ENCODE measurements around the gene DDX41. TPM values are rescaled to one million over a fixed set of nuclear protein-coding genes. Genes with fewer than 3 reads are reported as not detected.

DDX41 gene
- total and polyA plus RNA-seq, 10 of the 15 experiments (the other 5 are each of a cell fraction or from before 2014, with no cell fraction given): 32.7 to 215 (median 93.6) TPM

DNA sequence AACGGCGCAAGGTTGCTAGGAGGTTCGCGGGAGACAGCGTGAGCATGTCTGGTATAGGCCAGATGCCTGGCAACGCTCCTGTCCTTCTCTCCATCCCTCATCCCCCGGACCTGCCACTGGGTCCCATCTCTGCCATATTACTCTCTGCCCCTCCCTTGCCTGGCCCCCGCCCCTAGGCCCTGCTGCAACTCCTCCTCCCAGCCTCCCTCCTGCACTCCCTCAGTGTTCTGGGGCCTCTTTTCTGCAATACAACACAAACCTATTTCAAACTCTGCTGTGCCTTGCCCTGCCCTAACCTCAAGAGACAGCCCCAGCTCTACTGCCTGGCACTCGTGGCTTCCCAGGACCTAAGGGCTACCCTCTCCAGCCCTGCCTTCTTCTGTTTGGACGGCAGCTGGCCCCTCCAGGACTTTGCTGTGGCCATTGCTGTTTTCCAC, 34.4 kb downstream of the DDX41 start:
- in situ Hi-C loops (cut with MboI): no loop called here
- intact Hi-C loops (cut with micrococcal nuclease; ENCODE audit: unreplicated experiment): no loop called here
- Histone ChIP-seq H3K4me2 (ENCODE audit: control insufficient read depth, insufficient read depth) (no peak overlapping the region), H4K20me1 (ENCODE audit: control insufficient read depth, insufficient read depth) (no peaks in the 10 kb centered on the region), H3K9ac (ENCODE audit: control insufficient read depth, insufficient read depth, low read length) (no peak overlapping the region), H2AFZ (ENCODE audit: control insufficient read depth, low read depth, low read length) (no peak overlapping the region), H3K79me2 (ENCODE audit: control insufficient read depth, insufficient read depth, low read length) (no peaks in the 10 kb centered on the region), H3K27ac (ENCODE audit: control insufficient read depth, insufficient read depth) (no peak overlapping the region), H3K4me3 (no peak overlapping the region), H3K27me3 (replicated peaks in 1 of 2; ENCODE audit: control insufficient read depth in 2 of 2, insufficient read depth in 2 of 2, low read length in 1 of 2) (no peaks in the 10 kb centered on the region), H3K9me3 (replicated peaks; ENCODE audit: control insufficient read depth, insufficient read depth, low read length) (no peaks in the 10 kb centered on the region), H3K36me3 (ENCODE audit: control insufficient read depth in 2 of 2, insufficient read depth in 2 of 2, low read length in 1 of 2) (no peaks in the 10 kb centered on the region; a peak in 2 of 4 replicates), H3K4me1 (ENCODE audit: control insufficient read depth, insufficient read depth, low read length) (peaks cover 12% of the 10 kb centered on the region)
- ChIA-PET RAD21 (ENCODE audit: unreplicated experiment) (no interaction called here), SMC1A (ENCODE audit: uncharacterized antibody, unreplicated experiment) (no interaction called here), CTCF (no interaction called here), POLR2A (no interaction called here)
- DNase-seq (ENCODE audit: low read depth, low spot score) (no peak), ATAC-seq (no peak), FAIRE-seq (no peak)
- no peak for TF ChIP-seq MEF2B (IDR thresholded peaks at IDR 0.05; ENCODE audit: partially characterized antibody, poor library complexity, severe bottlenecking)
- no peak for TF ChIP-seq HDAC2 (IDR thresholded peaks at IDR 0.05)
- TF ChIP-seq, protein P1, sequence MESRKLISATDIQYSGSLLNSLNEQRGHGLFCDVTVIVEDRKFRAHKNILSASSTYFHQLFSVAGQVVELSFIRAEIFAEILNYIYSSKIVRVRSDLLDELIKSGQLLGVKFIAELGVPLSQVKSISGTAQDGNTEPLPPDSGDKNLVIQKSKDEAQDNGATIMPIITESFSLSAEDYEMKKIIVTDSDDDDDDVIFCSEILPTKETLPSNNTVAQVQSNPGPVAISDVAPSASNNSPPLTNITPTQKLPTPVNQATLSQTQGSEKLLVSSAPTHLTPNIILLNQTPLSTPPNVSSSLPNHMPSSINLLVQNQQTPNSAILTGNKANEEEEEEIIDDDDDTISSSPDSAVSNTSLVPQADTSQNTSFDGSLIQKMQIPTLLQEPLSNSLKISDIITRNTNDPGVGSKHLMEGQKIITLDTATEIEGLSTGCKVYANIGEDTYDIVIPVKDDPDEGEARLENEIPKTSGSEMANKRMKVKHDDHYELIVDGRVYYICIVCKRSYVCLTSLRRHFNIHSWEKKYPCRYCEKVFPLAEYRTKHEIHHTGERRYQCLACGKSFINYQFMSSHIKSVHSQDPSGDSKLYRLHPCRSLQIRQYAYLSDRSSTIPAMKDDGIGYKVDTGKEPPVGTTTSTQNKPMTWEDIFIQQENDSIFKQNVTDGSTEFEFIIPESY (IDR thresholded peaks at IDR 0.05): no peak
- TF ChIP-seq TCF7 (IDR thresholded peaks at IDR 0.05; ENCODE audit: borderline replicate concordance): no peak
- BruUV-seq (replicated peaks): no TSS peak
- 86% methylated on average over 10 of the region's 10 CpGs for WGBS (ENCODE audit: insufficient coverage, insufficient replicate concordance, low lambda C conversion rate, missing lambda C conversion rate)

DNA sequence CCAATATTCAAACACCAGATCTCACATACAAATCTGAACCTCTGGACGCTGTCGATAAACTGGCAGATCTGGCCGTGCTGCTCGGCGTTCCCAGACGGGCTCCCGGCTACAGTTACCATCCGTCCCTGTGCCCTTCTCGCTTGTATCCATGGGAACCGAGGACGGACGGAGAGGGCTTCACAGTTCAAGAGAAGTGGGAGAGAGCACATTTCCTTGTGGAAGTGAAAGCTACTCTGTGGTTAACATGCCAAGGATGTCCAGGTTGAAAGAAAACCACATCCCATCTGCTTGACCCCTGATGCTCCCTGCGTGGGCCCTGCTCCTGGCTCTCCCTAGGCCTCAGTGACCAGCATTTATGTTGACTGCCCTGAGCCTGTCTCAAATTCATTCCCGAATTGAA, 37.0 kb downstream of the DDX41 start:
- no peaks in the 10 kb centered on the region for H3K9me3 ChIP-seq (replicated peaks; ENCODE audit: control insufficient read depth, insufficient read depth, low read length)
- no peak overlapping the region for H3K9ac ChIP-seq (ENCODE audit: control insufficient read depth, insufficient read depth, low read length)
- no peaks in the 10 kb centered on the region; a peak in 2 of 4 replicates for H3K36me3 ChIP-seq (ENCODE audit: control insufficient read depth in 2 of 2, insufficient read depth in 2 of 2, low read length in 1 of 2)
- ATAC-seq (no peak), DNase-seq (ENCODE audit: low read depth, low spot score) (no peak), FAIRE-seq (peak; percentile 54)
- SMC1A ChIA-PET (ENCODE audit: uncharacterized antibody, unreplicated experiment): interaction anchor here (1.1 to 1.2 kb wide), 2 partner anchors 21 to 31 kb away, joined by 3 to 4 read pairs; no protein-coding TSS in a partner anchor
- in situ Hi-C loops (cut with MboI): no loop called here
- H3K4me2 ChIP-seq (ENCODE audit: control insufficient read depth, insufficient read depth): no peak overlapping the region; the same call in 1 of the 2 replicates
- 0 out of 2 replicates have a peak, but pooled peaks have one; percentile 26 for TF ChIP-seq EED (IDR thresholded peaks at IDR 0.05; ENCODE audit: low read depth)
- TF ChIP-seq SPI1 (IDR thresholded peaks at IDR 0.05; ENCODE audit: borderline replicate concordance, insufficient read depth, low read depth, low read length): peak; percentile 33; the same call in 1 of the 2 replicates
- TF ChIP-seq CEBPB (IDR thresholded peaks at IDR 0.05; ENCODE audit: borderline replicate concordance in 1 of 2, low read depth in 2 of 2, low read length in 2 of 2): no peak
- TF ChIP-seq TCF12 (IDR thresholded peaks at IDR 0.05; ENCODE audit: low read depth, low read length): no peak
- peak; percentile 43; the same call in 1 of the 2 replicates for TF ChIP-seq IKZF1 (conservative IDR thresholded peaks at IDR 0.05)
- peak in 1 of 2 experiments; percentile 14; a peak in 1 of 4 replicates for TF ChIP-seq IKZF2 (IDR thresholded peaks at IDR 0.05)
- no peak for TF ChIP-seq ZBED1 (IDR thresholded peaks at IDR 0.05; ENCODE audit: borderline replicate concordance)
- TF ChIP-seq NR2C2 (IDR thresholded peaks at IDR 0.05; ENCODE audit: borderline replicate concordance, control insufficient read depth, insufficient read length, low read depth): no peak
- TF ChIP-seq, protein P2, sequence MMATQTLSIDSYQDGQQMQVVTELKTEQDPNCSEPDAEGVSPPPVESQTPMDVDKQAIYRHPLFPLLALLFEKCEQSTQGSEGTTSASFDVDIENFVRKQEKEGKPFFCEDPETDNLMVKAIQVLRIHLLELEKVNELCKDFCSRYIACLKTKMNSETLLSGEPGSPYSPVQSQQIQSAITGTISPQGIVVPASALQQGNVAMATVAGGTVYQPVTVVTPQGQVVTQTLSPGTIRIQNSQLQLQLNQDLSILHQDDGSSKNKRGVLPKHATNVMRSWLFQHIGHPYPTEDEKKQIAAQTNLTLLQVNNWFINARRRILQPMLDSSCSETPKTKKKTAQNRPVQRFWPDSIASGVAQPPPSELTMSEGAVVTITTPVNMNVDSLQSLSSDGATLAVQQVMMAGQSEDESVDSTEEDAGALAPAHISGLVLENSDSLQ (IDR thresholded peaks at IDR 0.05): no peak
- no peak for TF ChIP-seq FOXK2 (IDR thresholded peaks at IDR 0.05)
- peak; percentile 64 for TF ChIP-seq RUNX3 (IDR thresholded peaks at IDR 0.05; ENCODE audit: low read length)
- POLR2A ChIA-PET: interaction anchor here (0.6 to 1.2 kb wide), 3 partner anchors 36 to 967 kb away, joined by 3 to 4 read pairs (median 4); no protein-coding TSS in a partner anchor
- H3K4me1 ChIP-seq (ENCODE audit: control insufficient read depth, insufficient read depth, low read length): peaks cover 20% of the 10 kb centered on the region
- H2AFZ ChIP-seq (ENCODE audit: control insufficient read depth, low read depth, low read length): no peak overlapping the region
- no peak overlapping the region for H3K4me3 ChIP-seq
- no peak overlapping the region for H3K27ac ChIP-seq (ENCODE audit: control insufficient read depth, insufficient read depth)
- CTCF ChIA-PET: interaction anchor here (0.7 to 2.5 kb wide), 4 partner anchors 9 to 76 kb away, joined by 3 to 13 read pairs (median 4); no protein-coding TSS in a partner anchor
- H4K20me1 ChIP-seq (ENCODE audit: control insufficient read depth, insufficient read depth): no peaks in the 10 kb centered on the region
- no peaks in the 10 kb centered on the region for H3K79me2 ChIP-seq (ENCODE audit: control insufficient read depth, insufficient read depth, low read length)
- RAD21 ChIA-PET (ENCODE audit: unreplicated experiment): interaction anchor here (1.4 kb wide), 1 partner anchor 14 kb away, joined by 3 read pairs; no protein-coding TSS in a partner anchor
- BruUV-seq (replicated peaks): no TSS peak
- WGBS (ENCODE audit: insufficient coverage, insufficient replicate concordance, low lambda C conversion rate, missing lambda C conversion rate): 83% methylated on average over 14 of the region's 14 CpGs
- intact Hi-C loops (cut with micrococcal nuclease; ENCODE audit: unreplicated experiment): no loop called here
- no peaks in the 10 kb centered on the region for H3K27me3 ChIP-seq (replicated peaks in 1 of 2; ENCODE audit: control insufficient read depth in 2 of 2, insufficient read depth in 2 of 2, low read length in 1 of 2)

Data from GM12878 (cell line).